HG03175 (cell line): ENCODE measurements around the gene KLF2.

Experiments
- ATAC-seq: cut with Tn5 transposase; IDR thresholded peaks from one replicate; pipeline ENCODE4 v1.9.1; 2021; ENCODE audit warnings: mild to moderate bottlenecking, moderate library complexity; ENCODE audit not compliant: unreplicated experiment

The KLF2 gene

DNA sequence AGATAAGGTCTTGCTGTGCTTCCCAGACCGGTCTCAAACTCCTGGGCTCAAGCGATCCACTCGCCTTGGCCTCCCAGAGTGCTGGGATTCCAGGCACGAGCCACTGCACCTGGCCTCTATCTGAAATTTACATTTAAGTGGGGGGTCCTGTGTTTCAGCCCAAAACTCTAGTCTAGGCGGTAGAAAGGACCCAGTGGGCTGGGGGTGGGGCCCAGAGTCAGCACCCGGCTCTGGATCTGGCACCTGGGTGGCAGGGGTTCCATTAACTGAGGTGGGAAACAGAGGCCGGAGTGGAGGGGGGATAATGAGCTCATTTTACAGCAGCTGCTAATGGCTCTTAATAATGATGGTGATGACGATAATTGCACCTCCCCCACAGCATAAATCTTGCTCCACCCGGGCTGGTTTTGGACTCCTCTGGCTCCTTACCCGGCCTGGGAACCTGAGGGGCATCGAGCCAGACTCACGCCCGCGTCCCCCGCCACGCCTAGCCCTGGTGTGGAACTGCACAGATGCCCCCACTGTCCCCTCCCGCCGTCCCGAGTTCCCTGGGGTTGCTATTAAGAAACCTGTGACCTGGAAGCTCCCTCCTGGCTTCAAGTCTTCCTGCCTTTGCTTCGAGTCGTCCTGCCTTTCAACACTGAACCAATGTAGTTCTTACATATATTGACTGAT is 17.8 kb upstream of the KLF2 start:
- no peak for ATAC-seq

DNA sequence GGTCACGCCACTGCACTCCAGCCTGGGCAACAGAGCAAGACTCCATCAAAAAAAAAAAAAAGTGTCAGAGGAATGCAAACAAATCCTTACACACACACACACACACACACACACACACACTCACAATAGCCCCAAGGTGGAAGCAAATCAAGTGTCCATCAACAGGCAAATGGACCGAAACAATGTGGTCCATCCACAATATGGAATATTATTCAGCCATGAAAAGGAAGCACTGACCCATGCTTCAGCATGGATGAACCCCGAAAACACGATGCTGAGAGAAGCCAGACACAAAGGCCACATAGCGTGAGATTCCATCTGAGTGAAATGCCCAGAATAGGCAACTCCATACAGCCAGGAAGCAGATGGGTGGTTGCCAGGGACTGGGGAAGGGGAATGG is 16.5 kb upstream of the KLF2 start:
- ATAC-seq = no peak

- ATAC-seq = no peak
Observed at GRCh38 chr19:16309643-16310042, 15.0 kb upstream of the KLF2 start.

GRCh38 chr19:16315825-16316505 is 8.7 kb upstream of the KLF2 start:
- ATAC-seq = no peak

DNA sequence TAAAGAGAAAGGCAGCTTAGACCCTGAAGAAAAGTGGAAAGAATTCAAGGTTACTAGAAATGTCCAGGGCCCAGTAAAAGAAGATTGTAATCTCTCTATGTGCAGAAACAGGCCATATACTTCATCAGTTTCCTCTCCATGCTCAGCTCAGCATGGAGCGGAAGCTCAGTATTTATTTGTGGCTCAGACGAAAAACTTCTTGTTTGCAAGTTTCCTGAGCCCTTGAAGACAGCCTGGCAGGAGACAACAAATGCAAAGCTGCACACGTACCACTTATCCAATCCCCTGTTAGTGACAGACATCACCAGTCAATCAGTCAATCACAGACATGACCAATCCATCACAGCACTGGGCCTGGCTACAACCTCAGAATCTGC is 8.1 kb upstream of the KLF2 start:
- ATAC-seq = no peak

DNA sequence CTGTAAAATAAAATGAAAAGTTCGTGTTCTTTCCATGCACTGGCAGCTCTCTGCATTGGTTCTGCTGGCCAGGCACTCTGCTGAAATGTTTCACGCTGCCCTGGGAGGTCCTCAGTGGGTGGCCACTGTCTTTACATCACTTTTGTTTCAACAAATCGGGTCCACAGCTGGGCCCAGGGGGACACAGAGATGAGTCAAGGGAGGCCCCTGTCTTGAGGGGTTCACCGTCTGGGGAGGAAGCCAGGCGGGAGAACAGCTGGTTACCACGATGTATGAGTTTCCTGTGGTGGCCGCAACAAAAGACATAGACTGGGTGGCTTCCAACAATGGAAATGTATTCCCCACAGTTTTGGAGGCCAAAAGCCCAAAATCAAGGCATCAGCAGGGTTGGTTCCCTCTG is 5.1 kb upstream of the KLF2 start:
- no peak for ATAC-seq

GRCh38 chr19:16320987-16321386 is 3.6 kb upstream of the KLF2 start:
- no peak for ATAC-seq

GRCh38 chr19:16325161-16325527 is 518 bp downstream of the KLF2 start:
- no peak for ATAC-seq

- no peak for ATAC-seq
Observed at GRCh38 chr19:16325641-16326400, 1.2 kb downstream of the KLF2 start.

GRCh38 chr19:16326401-16327168 is 2.0 kb downstream of the KLF2 start:
- ATAC-seq = no peak

DNA sequence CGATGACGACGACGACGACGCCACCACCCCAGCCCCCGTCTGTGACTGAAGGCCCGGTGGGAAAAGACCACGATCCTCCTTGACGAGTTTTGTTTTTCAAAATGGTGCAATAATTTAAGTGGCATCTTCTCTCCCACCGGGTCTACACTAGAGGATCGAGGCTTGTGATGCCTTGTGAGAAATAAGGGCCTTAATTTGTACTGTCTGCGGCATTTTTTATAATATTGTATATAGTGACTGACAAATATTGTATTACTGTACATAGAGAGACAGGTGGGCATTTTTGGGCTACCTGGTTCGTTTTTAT is 2.5 kb downstream of the KLF2 start:
- no peak for ATAC-seq

DNA sequence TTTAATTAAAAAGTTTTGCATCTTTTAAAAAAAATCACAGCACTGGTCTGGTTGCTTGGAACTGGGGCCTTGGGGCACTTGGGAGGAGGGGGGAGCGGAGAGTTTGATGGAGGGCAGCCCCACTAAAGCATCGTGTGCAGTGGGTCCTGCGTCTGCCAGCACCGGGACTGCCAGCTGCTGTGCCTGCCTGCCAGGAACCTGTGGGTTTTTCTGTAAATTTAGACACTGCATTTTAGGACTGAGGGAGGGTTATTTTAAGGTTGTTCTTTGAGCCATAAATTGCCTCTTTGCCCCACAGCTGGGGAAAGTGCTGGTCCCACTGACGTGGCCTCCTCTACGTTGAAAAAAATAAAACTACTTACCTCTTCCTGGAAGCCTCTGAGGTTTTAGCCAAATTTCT is 2.9 kb downstream of the KLF2 start:
- ATAC-seq = no peak

GRCh38 chr19:16327911-16328823 is 3.5 kb downstream of the KLF2 start:
- ATAC-seq = no peak

GRCh38 chr19:16328824-16329482 is 4.3 kb downstream of the KLF2 start:
- no peak for ATAC-seq

- ATAC-seq = peak; percentile 65
Observed at GRCh38 chr19:16330368-16330801, 5.8 kb downstream of the KLF2 start.

DNA sequence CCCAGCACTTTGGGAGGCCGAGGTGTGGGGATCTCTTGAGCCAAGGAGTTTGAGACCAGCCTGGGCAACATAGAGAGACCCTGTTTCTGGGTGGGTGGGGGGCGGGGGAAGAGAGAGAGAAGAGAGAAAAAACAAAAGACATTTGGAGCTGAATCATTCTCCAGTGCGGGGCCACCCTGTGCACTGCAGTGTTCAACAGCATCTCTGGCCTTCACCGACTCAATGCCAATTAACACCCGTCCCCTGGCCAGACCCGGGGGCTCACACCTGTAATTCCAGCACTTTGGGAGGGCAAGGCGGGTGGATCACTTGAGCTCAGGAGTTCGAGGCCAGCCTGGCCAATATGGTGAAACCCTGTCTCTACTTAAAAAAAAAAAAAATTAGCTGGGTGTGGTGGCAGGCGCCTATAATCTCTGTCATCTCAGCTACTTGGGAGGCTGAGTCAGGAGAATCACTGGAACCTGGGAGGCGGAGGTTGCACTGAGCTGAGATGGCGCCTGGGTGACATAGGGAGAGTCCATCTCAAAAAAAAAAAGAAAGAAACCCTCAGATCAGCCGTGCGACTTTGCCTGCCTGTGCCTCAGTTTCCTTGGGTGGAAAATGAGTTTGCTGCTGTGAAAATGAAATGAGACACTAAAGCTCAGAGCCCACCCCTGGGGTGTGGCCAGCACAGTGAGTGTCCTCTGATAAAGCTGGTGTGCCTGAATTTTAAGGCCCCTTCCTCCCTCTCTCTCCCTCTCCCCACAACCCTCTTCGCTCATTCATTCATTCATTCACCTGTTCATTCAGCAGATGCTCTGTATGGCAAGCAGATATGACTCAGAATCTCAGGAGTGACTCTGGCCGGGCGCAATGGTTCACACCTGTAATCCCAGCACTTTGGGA is 6.4 kb downstream of the KLF2 start:
- no peak for ATAC-seq

- no peak for ATAC-seq
Observed at GRCh38 chr19:16333001-16333586, 8.5 kb downstream of the KLF2 start.

GRCh38 chr19:16334411-16334810 is 9.8 kb downstream of the KLF2 start:
- no peak for ATAC-seq

- ATAC-seq = no peak
Observed at GRCh38 chr19:16335226-16335625, 10.6 kb downstream of the KLF2 start.
